GM18870 (cell line): Measurements from ENCODE around the gene SCNM1.

Source experiments
- ATAC-seq: cut with Tn5 transposase; IDR thresholded peaks from one replicate; pipeline ENCODE4 v1.9.1; 2021; ENCODE audit warnings: moderate library complexity; ENCODE audit not compliant: unreplicated experiment

Gene SCNM1, protein sequence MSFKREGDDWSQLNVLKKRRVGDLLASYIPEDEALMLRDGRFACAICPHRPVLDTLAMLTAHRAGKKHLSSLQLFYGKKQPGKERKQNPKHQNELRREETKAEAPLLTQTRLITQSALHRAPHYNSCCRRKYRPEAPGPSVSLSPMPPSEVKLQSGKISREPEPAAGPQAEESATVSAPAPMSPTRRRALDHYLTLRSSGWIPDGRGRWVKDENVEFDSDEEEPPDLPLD

DNA sequence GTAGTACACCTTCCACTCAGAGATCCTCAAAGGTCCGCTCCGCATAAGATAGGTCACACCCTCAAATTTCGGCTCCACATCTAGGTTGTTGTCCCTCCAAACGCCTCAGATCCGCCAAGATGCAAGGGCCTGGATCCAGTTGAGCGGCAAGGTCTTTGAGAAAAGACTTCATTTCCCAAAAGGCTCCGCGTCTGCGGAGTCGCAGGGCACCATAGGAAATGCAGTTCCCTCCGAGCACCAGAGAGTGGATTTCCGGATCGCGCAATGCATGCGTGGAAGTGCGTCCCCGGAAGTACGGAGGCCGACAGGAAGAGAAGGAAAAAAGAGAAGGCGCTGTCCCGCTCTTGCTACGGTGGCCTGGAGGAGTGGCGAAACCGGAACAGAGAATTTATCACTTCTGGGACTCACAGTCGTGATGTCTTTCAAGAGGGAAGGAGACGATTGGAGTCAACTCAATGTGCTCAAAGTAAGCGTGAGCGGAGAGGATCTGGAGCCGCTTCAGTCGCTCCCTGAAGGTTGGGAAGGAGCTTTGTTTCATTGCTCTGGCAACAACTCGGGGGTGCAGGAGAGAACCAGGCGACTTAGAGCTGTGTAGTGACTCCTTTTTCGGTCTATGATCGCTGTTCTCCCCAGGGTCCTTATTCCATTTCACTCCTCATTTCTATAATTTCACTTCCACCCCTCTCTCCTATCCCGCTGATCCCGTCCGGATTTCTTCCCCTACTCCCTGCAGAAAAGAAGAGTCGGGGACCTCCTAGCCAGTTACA, at the start of gene SCNM1, which contains the start of gene LYSMD1:
TSS of gene SCNM1 (plus strand) at position 407 of the 767 bp plus-strand sequence. CDS start at position 416, 9 bp downstream.
TSS of gene LYSMD1 (minus strand) at position 165 of the 767 bp plus-strand sequence. CDS start 644 bp downstream, outside the sequence.
- ATAC-seq: peak; percentile 83

DNA sequence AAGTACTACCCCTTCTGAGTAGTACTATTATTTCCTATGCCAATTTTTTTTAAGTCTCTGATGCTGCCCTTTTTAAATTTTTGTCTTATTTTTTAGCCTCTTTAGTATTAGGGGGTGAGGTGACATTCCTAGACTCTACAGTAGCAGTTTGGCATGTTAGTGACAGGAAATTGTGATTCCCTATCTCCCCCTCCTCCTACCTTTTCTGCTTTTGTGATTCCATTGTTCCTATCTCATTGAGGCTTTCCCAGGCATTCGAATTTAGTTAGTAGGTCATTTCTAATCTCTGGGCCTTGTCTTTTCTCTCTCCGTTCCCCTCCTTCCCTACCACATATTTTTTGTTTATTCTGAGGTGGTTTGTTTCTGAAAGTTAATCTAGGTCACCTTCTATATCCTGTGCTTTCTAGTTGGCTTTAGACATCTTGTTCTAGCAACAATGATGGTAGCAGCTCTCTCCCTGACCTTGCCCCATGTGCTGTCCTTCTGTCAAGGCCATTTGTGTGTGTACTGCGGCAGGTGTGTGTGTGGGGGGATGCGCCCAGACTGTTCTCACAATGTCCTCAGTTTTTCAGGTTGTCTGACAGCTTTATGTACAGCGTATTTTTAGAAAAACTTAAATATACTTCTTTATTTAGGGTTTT, 41.1 kb upstream of the SCNM1 start:
- ATAC-seq: no peak

DNA sequence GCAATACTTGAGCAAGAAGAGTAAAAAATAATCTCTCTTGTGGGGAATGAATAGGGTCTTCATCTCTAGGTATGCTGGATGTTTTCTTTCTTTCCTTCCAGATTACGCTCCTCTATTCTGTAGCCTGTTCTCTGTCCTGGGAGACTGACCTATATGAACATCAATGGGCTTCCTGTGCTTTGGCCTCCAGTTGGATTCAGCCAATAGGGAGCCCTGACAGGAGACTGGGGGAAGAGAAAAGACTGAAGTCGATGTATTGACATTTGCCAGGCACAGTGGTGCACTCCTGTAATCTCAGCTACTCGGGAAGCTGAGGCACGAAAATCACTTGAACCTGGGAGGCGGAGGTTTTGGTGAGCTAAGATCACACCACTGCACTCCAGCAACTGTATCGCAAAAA, 37.1 kb upstream of the SCNM1 start:
- no peak for ATAC-seq

DNA sequence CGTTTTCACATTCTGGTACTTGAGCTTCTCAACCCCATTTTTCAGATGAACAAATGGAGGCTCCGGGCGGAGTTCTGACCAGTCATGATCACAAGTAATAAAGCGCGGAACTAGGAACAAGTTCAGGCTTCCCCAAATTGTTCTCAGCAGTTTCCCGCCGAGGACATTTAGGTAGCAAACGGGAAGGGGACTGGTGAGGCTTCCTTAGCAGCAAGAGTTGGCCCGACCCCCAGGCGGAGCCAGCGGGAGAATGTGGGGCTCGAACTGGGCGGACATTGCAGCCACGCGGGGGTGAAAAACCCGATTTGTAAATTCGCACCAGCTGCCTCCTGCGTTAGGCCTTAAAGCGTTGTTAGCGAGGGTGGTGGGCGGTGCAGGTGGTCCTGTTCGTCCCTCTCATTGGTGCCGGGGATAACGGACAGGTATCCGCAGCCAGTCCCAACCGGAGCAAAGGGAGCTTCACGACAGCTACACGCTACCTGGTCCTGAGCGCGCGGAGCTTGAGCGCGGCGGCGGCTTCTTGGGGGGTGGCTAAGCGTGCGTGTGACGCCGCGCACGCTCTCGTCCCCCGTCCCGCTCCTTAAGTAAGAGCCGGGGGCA, 34.9 kb upstream of the SCNM1 start:
- no peak for ATAC-seq

DNA sequence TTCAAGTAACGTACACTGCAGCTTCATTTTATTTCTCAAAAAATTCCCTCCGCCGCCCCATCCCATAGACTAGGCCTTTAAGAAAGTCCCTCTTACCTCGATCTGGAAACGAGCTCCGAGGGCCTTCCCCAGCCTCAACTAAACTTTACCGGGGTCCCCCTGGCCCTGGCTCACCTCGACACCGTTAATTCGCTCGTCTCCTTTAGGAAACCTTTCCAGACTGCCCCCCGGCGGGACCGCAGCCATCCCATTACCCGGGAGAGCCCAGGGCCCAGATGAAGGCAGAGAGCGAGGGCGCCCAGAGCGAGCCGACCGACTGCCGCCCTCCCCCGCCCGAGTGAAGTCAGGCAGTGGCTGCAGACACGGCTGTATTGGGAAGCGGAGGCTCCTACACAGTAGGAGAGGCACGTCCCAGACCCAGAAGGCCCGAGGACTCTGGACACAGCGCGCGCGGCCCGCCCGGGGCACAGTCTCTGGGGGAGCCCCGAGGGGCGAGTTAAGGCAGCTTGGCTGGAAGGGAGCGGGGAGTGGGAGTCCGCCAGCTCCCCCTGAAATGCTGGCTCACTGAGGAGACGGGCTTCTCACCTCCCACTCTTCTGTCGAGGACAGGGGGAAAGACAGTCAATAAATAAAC, 34.1 kb upstream of the SCNM1 start:
- ATAC-seq: no peak

DNA sequence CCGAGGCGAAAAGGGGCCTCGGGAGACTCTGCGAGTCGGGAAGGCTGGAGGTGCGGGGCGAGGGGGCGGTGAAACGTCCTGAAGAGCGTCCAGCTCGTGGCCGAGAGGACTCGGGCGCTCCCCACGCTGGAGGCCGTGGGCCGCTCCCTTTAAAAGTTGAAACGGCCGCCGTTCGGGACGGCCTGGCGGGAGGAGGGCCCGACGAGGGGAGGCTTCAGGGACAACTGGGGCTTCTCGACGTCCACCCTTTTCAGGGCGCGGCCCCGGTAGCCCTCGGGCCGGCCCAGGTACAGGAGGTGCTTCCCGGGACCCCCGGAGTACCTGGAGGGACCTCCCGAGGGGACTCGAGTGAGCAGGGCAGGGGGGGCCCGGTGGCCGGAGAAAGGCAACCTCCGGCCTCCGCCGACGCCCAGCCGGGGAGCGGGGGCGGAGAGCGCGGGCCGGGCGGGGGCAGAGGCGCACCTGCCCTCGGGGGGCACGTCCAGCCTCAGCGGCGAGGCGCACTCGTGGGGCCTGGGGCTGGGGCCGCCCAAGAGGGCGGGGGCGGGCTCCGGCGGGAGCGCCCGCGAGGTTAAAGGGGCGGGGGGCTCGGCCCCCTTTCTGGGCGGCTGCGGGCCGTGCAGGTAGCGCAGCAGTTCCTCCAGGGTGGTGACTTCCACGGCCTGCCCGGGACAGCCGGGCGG, 33.5 kb upstream of the SCNM1 start:
- no peak for ATAC-seq

DNA sequence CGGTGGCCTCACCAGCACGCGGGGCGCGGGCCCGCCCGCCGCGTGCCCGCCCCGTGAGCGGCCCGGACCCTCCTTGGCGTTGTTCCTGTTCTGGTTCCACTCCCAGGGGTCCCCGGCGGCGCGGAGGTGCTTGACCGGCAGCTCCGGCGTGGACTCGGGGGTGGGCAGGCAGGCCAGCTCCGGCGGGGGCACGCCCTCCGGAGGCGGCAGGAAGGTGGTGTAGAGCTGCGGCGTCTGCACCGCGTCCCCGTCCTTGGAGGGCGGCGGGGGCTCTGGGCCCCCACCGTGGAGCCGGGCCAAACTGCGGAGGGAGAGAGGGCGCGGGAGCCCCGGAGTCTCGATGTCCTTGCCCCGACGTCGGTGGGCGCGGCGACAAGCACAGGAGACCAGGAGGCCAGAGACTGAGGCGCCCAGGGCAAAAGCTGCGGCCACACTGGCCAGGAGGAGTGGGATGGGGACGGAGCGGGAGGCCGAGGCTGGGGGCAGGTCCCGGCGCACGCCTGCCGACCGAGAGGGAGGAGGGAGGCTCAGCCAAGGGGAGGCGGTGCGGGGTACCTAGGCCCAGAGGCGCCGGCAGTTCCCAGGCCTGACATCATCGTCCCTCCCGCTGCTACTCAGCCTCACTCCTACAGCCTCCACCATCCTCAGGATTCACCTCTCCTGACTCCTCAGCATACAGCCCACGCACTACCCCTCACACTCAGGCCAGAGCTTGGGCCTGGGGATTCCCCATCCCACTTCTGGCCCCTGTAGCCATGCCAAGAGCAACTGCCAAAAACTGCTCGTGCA, 32.7 kb upstream of the SCNM1 start:
- ATAC-seq: no peak

DNA sequence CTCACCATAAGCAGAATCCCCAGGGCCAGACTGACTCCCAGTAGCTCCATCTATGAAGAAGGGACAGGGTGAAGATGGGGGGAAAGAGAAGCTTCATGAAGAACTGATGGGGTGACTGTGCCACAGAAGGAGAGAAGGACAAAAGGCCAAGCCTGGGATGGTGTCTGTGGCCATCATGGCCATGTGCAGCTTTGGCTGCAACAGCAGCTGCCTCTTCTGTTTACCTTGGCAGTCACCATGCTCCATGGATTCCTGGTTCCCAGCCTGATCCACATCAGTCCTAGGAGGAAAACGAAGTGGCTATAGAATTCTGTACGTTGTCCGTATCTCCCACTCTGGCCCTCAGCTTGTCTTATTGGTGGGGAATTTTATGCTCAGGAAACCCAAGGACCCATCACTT, 31.5 kb upstream of the SCNM1 start:
- ATAC-seq: no peak

DNA sequence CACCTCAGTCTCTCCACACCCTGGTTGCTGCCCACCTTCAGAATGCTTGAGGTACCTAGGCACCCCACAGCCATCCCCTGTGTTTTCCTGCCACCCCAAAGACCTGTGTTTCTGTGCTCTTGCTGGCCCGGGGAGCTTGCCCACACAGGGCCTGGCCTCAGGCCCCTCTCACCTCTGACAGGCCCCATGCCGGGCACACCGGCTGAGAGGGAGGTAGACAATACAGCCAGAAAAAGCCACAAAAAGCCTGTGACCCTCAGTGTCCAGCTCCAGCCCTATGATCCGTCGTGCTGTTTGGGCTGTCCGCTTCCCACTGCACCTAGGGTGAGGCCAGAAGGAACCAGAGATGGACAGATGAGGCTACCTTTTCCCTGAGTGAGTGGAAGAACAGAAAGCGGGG, 31.0 kb upstream of the SCNM1 start:
- no peak for ATAC-seq

DNA sequence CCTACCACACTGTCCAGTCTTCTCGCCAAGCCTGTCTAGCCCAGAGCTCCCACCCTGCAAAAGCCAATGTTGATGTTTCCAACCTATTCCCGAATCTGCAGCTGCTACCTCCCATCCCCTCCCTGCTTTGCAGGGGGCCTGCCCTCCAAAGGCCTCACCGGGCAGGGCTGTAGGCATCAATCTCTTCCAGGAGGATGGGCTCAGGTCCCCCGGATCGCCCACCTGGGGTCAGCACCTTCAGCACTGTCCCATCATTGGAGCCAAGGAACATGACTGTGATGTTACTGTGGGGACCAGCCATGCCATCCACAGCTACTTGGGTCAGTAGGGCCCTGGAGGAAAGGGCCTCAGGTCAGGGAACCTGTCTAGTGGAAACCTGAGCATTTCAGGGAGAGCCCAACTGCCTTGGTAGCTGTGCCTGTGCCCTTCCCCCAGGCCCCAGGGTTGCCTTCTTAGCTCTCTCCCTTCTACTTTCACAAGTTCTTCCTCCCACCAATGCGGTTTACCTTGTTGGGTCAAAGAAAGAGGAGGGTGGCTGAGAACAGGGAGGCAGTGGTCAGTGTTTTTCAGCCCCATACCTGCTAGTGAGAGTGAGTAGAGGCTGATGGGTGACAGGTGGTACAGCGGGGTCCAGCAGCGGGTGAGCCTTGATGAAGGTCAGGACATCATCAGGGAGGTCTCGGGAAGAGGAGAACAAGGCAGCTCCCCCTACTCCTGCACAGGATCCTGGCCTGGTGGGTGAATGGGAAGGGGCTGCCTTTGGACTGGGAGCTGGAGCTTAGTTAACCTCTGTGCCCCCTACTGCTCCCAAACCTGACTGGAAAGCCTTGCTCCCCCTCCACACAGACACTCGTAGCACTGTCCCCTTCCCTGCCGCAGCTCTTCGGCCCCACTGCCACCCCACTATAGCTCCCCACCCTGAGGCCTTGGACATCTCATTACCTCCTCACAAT, 30.2 kb upstream of the SCNM1 start:
- ATAC-seq: no peak

DNA sequence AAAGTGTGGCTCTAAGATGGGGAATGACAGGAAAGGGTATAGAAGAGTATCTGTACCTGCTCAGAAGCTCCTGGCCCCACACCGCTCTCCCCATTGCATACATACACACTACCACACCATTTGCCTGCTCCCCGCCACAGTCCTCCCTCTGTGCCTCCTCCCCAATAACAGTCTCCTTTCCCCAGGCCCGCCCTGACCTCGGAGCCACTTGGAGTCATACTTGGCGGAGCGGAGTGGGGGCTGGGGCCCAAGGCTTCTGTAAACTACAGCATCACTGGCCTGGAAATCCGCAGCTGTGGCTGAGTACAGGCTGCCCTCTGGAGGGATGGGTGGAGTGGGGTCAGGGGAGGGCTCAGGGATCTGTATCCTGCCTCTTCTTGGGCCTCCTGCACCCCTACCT, 28.2 kb upstream of the SCNM1 start:
- ATAC-seq: no peak

DNA sequence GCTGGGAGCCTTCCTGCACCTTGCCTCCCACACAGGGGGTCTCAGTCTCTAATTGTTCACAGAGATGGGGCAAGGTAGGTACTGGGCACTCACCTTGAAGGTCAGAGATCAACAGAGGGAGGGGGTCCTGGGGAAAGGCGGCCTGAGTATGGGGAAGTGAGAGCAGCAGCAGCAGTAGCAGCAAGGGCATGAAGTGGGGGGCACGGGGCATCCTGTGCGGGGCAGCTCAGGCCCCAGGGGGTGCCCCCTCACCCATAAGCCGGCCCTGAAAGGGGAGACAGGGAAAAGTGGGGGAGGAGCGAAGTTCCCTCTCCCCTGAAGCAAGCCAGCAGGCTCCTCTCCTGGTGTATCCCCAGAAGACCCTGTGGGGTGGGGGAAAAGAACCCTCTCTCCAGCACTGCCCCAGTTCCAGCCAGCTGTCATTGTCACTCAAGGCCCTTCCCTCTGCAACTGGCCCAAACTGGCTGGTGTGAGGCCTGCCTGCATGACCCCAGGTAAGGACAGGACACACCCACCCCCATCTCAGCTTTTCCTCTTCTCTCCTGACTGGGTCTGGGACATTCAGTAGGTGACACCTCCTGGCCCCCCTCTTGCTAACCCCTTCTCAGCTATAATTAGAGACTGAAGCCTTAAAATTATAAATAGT, 23.4 kb upstream of the SCNM1 start:
- ATAC-seq: no peak

DNA sequence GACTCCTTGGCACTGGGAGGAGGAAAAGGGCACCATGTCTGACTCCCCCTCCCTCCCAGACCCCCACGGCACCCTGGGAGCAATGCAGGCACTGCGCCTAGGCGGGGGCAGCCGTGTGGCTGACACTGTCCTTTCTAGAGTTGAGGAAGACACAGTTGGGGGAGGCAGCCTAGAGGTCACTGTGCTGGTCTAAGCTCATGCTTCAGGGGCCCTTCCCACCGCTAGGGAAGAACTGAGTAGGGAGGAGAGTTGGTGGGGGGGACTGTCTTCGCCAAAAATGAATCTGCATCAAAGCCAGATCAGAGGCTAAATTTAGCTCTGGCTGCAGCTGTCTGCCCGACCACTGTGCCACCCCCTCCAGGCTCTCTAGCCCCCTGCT, 22.9 kb upstream of the SCNM1 start:
- no peak for ATAC-seq

DNA sequence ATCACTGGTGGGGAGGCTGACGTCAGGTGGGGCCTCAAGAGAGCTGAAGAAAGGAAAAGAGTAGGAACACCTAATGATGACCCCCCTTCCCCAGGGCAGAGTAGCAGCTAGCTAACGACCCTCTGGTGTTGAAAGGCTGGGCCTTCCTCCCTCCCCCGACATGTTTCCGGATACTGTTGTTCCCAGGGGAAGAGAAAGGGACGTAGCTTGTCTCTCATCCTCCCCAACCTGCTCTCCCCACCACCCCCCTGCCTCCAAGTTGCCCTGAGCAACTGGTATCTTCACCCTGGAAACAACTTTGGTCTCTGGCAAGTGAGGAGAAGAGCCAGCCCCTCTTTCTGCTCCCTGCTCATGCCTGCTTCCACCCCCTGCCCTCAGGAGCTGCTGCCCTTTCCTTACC, 22.0 kb upstream of the SCNM1 start:
- ATAC-seq: no peak

DNA sequence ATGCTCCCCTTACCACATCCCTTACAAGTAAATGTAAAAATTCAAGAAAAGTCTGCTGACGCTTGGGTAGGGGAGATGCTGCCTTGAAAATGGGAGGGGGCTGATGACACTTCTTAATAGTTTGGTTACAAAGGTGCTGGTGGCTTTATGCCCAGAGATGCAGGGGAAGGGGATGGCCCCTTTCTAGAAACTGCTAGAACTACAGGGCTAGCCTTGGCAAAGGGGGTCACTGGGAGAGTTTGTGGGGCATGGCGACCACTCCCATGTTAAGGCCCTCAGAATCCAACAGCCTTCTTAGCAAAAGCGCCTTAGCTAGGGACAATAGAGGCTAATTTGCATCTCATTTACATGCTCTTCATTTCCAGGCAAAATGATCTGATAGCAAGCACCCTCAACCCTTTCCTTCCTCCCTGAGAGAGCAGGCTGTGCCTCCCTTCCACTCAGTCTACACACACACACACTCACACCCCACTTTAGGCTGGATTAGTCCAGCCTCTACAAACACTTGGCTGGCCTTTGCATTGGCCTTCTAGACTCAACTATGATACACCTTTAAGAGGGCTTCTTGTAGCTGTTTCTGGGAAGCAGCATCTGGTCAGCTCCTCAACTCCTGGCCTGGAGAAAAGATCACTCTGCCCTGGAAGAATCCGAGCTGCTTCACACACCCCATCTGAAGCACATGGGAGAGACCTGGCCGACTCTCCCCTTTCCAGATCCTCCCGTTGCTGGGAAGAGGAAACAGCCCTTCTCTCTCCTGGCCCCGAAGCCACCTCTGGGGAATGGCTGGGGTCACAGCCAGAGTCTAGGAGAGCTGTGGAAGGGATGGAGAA, 21.3 kb upstream of the SCNM1 start:
- no peak for ATAC-seq

DNA sequence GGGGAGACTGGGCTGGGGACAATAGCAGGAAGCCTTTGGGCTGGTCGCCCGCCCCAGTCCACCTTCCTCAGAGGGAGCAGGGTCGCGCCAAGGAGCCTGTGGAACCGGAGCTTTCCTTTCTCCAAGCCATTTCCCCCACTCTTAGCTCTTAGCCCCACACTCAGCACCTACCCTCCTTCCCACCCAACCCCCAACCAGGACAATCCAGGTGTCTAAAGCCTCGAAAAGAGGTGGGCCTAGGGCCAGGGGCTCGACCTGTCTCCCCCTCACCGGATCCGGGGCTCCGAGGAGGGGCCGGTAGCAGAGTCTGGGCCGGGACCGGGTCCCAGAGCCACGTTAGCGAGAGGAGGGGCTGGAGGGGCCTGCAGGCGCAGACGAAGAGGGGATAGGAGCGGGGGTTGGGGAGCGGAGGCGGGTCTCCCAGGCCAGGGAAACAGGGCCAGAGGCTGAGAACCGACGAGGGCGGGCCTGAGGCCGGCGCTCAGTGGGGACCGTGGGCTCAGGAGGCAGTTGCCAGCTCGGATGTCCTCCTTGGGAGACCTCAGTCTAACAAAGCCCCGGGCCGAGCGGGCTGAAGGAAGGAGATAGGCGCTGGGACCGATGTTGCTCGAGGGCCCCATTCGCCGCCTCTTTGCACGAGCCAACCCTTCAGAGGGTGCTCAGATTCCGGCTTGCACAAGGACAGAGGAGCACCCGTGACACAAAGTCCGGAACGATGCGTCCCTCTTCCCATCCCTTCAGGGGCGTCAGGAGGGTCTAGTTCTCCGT, 20.5 kb upstream of the SCNM1 start:
- ATAC-seq: no peak

DNA sequence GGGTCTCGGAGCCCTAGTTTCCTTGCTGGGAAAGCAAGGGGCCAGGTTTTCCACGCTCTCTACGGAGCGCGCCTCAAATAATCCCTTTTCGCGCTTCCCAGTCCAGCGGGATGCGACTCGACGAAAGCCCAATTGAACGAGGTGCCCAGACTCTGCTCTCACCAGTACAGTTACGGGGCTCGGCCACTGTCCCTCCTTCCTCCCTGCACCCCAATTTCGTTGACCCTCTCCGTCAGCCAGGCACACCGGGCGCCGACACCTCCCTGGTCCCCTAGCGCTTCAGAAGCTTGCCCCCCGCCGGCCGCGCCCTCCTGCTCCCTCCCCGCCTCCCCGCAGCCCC, 19.9 kb upstream of the SCNM1 start:
- no peak for ATAC-seq
